GM12878 (cell line): ENCODE measurements around the gene FGD4.

Experiments used
- BACH1 ChIP-seq: fragments of 450-650 bp; IDR thresholded peaks from 2 replicates; pipeline ENCODE4 v1.6.1; 2017; ENCODE audit warnings: mild to moderate bottlenecking, borderline replicate concordance
- CHD1 ChIP-seq: IDR thresholded peaks from 2 replicates; pipeline ENCODE4 v1.6.1; 2012; ENCODE audit warnings: low read depth, low read length, improper control_type of control experiment
- KDM1A ChIP-seq: fragments of 200-600 bp; sonication (generic); IDR thresholded peaks from 2 replicates; pipeline ENCODE4 v1.6.1; 2016; ENCODE audit warnings: borderline replicate concordance
- RFX5 ChIP-seq: IDR thresholded peaks from 2 replicates; pipeline ENCODE4 v1.6.1; 2011; ENCODE audit warnings: low read depth, low read length, improper control_type of control experiment
- SRF ChIP-seq, 2 experiments: IDR thresholded peaks; 2 replicates each; pipeline ENCODE4 v1.6.1; 2011; ENCODE audit warnings: low read depth in 2 of 2, low read length in 2 of 2, mild to moderate bottlenecking in 1 of 2, moderate library complexity in 1 of 2
- ZZZ3 ChIP-seq: IDR thresholded peaks from 2 replicates; pipeline ENCODE4 v1.6.1; 2011; ENCODE audit warnings: low read depth; ENCODE audit not compliant: control insufficient read depth, insufficient read length
- TF ChIP-seq, protein P1 (sequence below), 3 experiments: IDR thresholded peaks in 2 of 3; conservative IDR thresholded peaks in 1 of 3; 2 replicates each; pipeline ENCODE4 v1.5.1; 2011; ENCODE audit warnings: low read depth in 3 of 3, low read length in 3 of 3, mild to moderate bottlenecking in 3 of 3, control low read depth in 2 of 3, moderate library complexity in 2 of 3, inconsistent platforms in 1 of 3, mixed read lengths in 1 of 3; ENCODE audit not compliant: control insufficient read depth in 2 of 3, insufficient read depth in 1 of 3; ENCODE audit errors: extremely low read depth in 1 of 3
- TF ChIP-seq, protein P2 (sequence below): fragments of 150-350 bp; IDR thresholded peaks from 2 replicates; pipeline ENCODE4 v1.6.1; 2016; ENCODE audit warnings: low read depth, low read length

DNA sequence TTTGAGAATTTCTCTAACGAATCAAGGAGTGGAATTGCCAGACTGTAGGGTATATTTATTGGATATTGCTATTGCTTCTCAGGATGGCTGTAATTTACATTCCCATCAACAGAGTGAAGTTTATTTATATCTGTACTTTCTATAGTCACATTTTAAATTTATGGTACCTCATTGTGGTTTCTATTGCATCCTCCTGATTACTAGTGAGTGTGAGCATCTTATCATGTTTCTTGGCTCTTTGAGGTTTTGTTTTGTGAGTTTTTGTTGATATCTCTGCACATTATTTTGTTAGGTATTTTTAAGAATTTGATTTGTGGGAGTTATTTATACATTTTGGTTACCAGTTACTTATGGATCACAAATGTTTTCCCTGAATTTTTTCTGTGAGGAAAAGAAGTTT lies 293.7 kb downstream of the FGD4 start:
- no peak for TF ChIP-seq SRF (IDR thresholded peaks at IDR 0.05; ENCODE audit: low read depth in 2 of 2, low read length in 2 of 2)
- TF ChIP-seq, protein P1, sequence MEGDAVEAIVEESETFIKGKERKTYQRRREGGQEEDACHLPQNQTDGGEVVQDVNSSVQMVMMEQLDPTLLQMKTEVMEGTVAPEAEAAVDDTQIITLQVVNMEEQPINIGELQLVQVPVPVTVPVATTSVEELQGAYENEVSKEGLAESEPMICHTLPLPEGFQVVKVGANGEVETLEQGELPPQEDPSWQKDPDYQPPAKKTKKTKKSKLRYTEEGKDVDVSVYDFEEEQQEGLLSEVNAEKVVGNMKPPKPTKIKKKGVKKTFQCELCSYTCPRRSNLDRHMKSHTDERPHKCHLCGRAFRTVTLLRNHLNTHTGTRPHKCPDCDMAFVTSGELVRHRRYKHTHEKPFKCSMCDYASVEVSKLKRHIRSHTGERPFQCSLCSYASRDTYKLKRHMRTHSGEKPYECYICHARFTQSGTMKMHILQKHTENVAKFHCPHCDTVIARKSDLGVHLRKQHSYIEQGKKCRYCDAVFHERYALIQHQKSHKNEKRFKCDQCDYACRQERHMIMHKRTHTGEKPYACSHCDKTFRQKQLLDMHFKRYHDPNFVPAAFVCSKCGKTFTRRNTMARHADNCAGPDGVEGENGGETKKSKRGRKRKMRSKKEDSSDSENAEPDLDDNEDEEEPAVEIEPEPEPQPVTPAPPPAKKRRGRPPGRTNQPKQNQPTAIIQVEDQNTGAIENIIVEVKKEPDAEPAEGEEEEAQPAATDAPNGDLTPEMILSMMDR (IDR thresholded peaks at IDR 0.05 in 2 of 3, conservative IDR thresholded peaks at IDR 0.05 in 1 of 3; ENCODE audit: control insufficient read depth in 2 of 3, extremely low read depth in 1 of 3, insufficient read depth in 1 of 3, low read depth in 3 of 3, low read length in 3 of 3) = no peak
- no peak for TF ChIP-seq ZZZ3
- TF ChIP-seq KDM1A = no peak
- TF ChIP-seq BACH1 = no peak
- TF ChIP-seq, protein P2, sequence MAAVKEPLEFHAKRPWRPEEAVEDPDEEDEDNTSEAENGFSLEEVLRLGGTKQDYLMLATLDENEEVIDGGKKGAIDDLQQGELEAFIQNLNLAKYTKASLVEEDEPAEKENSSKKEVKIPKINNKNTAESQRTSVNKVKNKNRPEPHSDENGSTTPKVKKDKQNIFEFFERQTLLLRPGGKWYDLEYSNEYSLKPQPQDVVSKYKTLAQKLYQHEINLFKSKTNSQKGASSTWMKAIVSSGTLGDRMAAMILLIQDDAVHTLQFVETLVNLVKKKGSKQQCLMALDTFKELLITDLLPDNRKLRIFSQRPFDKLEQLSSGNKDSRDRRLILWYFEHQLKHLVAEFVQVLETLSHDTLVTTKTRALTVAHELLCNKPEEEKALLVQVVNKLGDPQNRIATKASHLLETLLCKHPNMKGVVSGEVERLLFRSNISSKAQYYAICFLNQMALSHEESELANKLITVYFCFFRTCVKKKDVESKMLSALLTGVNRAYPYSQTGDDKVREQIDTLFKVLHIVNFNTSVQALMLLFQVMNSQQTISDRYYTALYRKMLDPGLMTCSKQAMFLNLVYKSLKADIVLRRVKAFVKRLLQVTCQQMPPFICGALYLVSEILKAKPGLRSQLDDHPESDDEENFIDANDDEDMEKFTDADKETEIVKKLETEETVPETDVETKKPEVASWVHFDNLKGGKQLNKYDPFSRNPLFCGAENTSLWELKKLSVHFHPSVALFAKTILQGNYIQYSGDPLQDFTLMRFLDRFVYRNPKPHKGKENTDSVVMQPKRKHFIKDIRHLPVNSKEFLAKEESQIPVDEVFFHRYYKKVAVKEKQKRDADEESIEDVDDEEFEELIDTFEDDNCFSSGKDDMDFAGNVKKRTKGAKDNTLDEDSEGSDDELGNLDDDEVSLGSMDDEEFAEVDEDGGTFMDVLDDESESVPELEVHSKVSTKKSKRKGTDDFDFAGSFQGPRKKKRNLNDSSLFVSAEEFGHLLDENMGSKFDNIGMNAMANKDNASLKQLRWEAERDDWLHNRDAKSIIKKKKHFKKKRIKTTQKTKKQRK = no peak
- TF ChIP-seq CHD1 = no peak
- TF ChIP-seq RFX5 = no peak
